Germinal center (tissue), 1 donor: ENCODE measurements around the gene NEK11.
"Not testable (repeated sequence)": the region's sequence is repeated elsewhere in the genome, so short reads cannot be mapped to it uniquely, and the experiment has no call there.

ENCODE experiments used
- DNase-seq: peaks from one replicate; pipeline ENCODE4 v3.0.0; 2012; ENCODE audit warnings: mixed read lengths, low spot score

Gene NEK11

DNA sequence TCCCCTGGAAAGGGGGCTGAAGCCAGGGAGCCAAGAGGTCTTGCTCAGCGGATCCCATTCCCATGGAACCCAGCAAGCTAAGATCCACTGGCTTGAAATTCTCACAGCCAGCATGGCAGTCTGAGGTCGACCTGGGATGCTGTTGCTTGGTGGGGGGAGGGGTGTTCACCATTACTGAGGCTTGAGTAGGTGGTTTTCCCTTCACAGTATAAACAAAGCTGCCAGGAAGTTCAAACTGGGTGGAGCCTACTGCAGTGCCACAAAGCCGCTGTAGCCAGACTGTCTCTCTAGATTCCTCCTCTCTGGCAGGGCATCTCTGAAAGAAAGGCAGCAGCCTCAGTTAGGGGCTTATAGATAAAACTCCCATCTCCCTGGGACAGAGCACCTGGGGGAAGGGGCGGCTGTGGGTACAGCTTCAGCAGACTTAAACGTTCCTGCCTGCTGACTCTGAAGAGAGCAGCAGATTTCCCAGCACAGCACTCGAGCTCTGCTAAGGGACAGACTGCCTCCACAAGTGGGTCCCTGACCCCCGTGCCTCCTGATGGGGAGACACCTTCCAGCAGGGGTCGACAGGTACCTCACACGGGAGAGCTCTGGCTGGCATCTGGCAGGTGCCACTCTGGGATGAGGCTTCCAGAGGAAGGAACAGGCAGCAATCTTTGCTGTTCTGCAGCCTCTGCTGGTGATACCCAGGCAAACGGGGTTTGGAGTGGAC, 15.8 kb downstream of the NEK11 start:
- not testable (repeated sequence) for DNase-seq

DNA sequence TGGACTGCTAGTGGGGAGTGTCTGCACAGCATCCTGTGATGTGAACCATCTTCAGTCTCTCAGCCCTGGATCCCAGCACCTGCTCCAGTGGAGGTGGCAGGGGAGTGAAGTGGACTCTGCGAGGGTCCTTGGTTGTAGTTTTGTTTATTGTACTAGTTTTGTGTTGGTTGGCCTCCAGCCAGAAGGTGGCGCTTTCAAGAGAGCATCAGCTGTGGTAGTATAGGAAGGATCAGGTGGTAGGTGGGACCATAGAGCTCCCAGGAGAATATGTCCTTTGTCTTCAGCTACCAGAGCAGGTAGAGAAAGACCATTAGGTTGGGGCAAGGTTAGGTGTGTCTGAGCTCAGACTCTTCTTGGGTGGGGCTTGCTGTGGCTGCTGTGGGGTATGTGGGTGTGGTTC, 20.9 kb downstream of the NEK11 start:
- DNase-seq, result no peak

DNA sequence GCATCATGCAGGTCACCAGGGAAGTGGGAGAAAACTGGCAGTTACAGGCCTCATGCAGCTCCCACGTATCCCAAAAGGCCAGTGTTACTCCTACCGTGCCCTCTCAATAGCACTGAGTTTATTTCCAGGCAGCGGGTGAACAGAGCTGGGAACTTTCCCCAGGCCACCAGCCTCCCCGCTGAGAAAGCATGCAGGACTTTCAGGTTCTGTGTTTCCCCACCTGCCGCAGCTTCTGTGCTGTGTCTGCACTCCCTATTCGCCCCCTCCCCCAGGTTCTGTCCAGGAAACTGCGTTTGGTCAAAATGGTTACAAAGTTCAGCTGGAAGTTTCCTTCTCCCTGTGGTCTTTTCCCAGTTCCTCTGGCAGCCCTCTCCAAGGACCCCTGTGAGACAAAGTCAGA, 21.4 kb downstream of the NEK11 start:
- DNase-seq, result no peak

DNA sequence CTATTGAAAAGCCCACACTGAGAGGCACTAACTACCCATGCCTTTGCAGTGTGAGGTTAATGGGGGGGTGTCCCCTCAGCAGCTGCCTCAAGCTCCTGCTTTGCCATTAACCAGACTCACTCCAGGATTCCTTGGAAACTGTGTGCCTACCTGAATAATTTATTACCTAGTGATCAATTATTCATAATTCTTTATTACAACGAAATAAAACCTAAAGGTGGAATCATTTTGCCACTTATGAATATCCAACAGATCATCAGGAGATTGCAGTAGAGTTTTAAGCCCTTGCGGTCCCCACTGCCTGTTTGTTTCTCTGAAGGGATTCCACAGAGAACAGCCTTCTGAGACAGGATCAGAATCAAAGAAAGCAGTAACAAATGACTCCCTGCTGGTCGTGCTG, 23.3 kb downstream of the NEK11 start:
- no peak for DNase-seq

DNA sequence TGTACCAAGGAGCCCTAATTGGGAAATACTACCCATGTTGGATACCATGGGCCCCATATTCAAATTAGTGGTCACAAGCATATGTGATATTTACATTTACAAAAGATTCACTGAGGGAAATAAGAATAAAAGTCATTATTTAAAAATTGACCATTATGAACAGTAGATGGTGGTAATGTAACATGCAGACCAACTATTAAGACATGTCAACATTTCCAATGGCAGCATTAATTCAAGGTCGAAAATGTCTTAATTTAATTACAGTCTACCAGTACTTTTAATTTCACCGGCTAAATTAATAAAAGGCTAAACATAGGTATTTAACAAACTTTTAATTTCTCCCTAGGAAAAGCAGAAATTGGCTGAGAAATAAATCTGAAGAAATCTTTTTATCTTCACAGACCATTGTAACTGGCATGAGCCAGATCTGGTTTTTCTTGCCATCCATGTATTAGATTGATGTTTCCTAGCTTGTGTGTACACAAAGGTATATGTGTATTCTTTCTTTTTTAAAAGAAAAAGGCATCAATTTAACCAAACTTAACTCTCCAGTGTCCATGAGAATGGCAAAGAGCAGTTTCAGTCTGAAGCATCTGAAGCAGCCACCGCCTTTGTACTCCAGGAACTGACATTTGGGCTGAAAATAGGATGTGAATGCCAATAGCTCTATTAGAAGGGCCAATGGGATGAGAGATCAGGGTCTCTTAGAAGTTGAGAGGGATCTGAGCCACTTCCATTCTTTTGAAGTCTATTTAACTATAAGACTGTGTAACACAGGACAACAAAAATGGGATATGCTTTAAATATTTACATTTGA, 26.6 kb downstream of the NEK11 start:
- DNase-seq, result no peak

DNA sequence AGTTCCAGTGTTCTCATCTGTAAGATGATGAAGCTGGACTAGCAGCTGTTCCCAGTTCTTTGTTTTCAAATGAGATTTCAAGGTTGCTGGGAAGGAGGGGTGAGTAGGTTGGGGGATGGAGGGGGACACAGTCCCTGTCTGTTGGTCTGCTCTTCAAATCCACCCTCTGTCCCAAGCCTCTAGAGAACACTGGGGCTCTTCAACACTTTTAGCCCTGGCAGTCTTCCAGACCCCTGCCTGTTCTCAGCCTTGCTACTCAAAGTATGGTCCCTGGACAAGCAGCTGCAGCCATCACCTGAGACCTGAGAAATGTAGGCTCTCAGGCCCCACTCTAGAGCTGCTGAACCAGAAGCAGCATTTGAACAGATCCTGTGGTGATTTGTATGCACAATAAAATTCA, 41.3 kb downstream of the NEK11 start:
- DNase-seq, result no peak

DNA sequence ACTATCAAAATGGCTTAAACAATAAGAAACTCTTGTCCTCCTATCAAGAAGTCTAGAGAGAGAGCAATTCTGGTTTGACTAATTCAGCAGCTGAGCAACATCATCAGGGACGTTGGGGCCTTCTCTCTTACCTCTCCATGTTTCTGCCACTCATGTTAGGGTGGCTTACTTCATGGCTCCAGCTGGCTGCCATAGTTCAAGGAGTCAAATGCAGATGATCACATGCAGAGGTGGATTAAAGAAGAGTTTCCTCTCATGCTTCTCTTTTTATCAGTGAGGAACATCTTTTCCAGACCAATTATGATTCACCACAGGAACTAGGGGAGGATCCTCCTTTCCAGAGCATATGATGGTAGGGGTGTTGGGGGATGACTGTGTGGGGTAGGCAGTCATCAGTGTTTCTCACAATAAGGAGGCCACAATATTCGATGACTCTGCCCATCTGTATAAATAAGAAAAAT, 45.5 kb downstream of the NEK11 start:
- no peak for DNase-seq

DNA sequence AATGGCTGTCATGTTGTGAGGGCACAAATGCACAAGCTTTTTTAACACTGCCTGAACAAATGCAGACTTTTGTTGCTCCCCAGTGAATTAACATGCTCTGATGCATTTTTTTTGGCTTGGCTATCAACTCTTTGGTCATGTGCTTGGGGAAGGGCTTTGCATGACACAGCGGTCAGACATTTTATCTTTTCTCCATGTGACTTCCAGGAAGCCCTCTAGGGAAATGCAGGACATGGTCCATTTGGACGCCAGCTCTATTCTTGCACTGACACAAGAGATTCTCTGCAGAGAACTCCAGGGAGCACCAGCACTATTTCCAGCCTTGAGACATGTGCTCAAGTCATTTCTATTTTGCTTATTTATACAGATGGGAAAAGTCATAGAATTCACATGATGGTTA, 46.2 kb downstream of the NEK11 start:
- no peak for DNase-seq

DNA sequence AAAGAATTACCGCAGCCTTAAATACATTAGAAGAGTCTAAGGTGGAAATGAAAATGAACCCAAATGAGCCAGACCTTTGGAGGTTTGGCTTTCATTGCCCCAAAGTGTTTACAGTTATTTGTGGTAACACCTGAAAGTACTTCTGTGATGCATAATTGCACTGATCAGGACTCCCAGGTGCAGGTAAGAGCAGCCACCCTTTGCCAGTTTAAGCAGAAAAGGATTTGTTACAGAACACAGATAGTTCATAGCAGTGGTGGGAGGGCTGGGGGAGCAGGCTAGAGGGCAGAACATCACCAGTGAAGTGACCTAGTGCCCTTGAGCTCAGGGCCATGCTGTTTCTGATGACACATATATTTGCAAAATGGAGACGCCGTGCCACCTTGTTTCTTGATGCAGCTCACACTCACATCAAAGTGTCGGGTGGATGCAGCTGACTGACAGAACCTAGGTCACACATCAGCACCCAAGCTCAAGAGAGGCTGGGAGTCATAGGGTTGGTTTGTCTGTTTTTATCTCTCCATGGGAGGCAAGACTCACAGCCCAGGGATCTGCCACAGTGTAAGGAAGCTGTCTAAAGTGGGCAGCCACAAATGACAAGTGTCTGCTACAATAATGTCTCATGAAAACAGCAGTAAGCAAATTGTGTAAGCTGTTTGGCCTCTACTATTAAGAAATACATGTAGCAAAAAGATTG, 49.1 kb downstream of the NEK11 start:
- DNase-seq, result no peak

DNA sequence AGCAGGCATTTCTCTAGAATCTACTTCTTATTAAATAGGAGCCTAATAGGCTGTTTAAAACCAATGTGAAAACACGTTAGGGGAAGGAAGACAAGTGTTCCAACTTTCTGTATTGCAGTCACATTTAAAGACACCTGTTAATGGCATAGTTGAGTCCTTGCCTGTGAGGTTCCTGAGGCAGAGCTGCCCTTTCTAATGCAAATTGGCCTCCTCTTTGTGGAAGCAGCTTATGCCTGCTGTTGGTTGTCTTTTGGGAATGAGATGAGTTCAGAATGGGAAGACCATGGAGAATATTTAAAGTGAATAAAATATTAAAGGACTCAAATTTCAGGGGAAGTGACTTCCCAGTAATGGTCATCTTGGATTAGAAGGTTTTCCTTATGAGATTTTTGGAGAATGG, 51.2 kb downstream of the NEK11 start:
- DNase-seq, result no peak

DNA sequence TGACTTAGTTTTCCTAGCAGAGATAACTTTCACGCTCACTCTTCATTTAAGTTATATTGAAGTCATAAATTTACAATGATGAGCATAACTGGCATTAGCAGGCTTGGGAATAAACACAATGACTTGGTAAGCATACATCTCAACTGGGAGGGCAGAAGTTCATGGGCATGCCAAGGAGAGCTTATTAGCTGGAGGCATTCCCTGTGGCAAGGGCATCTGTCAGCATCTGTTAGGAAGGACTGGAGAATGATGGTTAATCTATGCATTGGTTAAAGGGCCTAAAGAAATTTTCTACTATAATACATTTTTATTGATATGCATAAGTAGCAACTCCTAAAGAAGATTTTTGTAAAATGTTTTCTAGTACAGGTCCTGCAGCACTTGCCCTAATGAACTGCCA, 52.4 kb downstream of the NEK11 start:
- DNase-seq, result no peak

DNA sequence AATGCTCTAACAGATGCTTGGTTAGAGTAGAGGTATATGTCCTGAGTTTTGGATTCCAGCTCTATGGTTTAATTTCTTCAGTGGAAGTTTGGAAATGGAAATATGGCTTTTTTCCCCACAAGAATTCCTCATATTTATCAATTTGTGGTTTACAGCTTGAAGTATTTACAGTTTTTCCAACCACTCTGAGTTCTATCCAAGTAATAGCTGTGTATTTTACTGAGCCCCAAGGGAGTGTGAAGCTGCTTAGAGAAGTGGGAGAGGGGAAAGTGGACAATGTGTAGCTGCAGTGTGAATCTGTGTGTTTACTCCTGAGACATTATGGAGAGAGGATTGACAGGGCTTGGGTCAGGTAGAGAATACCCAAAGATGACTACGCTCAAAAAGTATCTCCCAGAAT, 54.5 kb downstream of the NEK11 start:
- no peak for DNase-seq

DNA sequence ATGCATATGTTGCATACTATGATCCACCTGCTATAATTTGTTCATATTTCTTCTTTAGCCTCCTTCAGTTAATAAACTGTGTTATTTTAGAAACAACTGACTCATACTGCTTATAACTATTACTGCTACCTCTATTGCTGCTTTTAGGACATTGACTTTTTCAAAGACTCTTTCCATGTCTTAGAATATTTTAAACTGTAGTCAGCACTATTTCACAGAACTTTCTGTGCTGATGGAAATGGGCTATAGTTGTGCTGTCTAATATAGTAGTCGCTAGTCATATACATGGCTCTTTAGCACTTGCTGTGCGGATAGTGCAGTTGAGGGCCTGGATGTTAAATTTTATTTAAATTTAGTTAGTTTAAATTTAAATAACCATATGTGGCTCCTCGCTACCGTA, 55.6 kb downstream of the NEK11 start:
- DNase-seq, result no peak

DNA sequence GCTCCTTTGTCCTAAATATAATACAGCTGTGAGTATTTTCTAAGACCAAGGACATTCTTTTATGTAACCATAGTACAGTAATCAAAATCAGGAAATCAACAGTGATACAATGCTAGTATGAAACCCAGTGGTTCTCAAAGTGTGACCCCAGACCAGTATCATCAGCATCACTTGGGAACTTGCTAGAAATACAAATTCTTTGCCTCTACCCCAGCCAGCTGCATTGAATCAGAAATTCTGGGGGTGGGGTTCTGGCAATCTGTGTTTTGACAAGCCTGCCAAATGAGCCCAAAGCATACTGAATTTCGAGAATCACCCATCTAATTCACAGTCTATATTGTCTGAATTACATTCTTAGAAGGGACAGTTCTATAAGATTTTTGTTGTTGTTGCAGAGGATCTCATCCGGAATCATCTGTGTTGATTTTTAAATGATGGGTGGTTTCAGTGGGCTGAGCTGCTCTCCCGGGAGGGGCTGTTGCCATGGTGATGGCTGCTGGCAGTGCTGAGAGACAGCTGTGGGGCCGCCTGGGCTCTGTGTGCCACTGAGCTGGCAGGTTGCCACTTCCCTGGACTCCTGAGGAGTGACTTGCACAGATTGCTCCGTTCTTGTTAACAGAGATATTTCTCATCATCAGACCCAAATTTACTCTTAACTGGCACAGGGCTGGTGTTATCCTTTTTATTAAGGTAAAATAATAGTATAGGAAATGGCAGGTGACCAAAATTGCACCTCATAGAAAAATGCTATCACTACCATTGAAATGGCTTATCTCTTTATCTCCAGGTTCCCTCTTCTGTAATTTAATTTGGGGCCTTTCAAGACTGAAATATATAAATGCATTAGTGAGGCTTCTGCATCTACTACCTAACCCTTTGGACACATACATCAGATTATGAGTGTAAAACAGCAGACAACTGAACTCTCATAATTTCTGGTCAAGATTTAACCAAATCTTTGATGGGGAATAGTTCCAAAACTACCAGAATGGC, 56.5 kb downstream of the NEK11 start:
- no peak for DNase-seq

DNA sequence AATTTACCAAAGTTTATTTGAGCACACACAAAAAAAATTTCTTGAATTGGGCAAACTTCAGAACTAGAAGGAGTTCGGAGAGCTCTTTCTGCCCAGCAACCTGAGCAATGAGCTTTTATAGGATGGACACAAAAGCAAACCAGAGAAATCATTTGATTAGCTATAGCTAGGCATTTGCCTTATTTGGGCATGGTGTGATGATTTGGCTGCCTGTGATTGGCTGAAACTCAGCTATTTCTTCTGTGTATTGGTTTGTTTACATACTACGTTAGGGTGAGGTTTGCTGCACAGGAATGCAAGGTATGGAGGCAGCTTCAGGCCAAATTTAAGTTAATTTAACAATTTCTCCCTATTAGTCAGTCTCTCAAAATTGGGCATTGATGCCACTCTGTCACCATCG, 65.1 kb downstream of the NEK11 start:
- DNase-seq, result no peak

DNA sequence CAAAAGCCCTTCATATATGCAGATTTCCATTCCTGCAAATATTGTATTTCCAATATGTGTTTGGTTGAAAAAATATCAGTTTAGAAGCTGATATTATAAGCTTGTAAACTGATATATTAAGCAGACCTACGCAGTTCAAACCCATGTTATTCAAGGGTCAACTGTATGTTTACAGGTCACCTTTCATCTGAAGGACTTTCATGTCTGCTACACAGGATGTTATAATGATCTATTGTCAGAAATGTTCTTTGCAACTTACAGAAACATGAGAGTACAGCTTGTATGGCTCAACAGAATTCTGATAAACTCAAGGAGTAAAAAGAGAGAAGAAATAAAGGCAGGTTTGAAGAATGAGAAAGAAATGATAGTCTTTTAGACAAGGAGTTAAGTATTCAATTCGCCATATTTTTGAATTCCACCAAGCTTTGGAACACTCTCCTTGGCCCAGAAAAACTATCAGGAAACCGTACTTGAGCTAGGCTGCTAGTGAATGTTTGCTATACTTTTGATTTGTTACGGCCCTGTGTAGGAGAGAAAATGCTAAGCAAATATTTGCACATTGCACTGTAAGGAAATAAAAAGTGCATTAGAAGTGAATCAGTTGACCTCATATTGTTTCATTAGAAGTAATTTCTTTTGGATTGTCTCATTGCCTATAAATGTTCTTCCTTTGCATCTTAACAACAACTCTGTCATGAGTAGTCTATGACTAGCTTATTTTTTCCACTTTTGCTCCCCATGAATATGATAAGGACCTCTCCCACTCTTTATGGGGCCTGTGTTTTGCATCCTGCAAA, 81.2 kb downstream of the NEK11 start:
- no peak for DNase-seq

DNA sequence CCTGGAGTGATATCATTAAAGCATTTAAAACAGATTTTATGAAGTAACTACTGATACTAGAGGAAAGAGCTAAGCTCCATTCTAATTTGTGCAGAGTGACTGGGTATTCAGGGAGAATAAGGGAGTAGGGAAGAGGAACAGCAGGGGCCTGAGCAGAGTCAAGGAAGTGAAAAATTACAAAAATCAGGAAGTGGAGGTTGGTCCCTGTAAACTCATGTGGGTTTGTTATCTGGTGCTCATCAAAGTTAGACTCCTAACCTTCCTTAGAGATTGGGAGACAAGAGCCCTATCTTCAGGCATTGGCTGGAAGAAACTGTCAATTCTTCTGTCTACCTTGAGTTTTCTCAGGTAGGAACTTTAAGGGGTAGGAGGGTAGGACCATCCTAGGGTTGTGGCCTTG, 82.5 kb downstream of the NEK11 start:
- DNase-seq, result no peak

DNA sequence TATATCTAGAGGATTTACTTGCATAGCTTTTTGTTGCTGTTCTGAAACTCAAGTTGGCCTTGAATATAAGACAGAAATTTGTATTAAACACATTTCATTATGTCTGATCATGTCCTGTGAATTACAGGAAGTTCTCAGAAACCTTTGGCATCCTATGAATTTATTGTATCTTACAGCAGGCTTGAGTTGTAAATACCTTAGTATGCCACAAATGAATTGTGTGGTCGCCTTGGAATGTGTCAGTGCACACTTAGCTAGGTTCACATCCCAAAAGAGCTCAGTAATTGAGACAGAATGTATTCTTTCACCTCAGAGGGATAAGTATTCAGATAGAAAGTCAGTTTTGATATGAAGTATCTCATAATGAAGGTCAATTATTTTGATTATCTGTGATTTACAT, 83.4 kb downstream of the NEK11 start:
- no peak for DNase-seq

DNA sequence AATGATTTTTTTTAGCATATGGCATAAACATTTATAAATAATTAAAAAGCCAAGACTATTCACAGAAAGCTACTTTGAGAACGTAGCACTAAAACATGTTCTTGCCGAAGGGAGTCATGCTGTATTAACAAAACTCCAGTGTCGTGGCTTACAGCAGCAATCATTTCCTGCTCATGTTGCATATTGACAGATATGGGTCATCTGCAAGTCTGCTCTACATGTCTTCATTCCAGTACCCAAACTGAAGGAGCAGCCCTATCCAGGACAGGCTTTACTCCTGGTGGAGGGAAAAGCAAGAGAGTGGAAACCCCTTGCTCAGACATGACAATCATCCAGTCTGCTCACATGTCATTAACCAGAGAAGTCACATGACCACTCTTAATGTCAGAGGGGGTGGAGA, 87.6 kb downstream of the NEK11 start:
- no peak for DNase-seq

DNA sequence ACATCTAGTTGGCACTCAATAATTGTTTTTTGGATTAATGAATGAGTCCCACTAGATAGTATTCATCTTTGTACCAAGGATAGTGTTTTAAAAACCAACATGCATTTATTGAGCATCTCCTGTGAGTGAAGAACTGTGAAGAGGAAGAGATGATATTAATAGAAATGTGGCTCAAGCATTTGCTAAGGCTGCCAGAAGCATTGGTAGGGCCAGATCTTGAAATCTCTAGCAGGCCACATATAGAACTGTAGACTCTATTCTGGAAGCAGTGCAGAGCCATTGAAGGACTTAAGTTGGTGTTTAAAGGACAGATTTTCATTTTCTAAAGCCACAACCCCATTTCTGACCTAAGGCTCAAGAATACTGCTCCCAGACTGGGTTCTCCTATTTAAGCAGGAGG, 99.0 kb downstream of the NEK11 start:
- DNase-seq, result no peak

DNA sequence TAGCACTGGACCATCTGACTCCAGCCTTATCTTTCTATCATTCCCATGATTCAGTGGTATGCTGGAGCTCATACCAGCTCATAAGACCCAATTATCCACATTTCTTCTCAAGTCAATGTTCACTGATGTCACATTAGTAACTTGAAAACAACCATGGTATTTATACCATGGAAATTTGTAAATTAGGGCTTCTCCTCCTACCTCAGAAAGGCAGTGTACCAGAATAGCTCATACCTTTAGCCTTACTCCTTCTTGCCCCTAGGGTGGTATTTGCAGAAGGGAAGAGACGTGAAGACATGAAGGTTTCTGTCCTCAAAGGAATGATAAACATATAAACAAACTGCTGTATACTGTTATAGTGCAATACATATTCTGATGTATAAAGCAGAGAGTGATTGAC, 114.2 kb downstream of the NEK11 start:
- no peak for DNase-seq
